ENCODE results near the gene BRSK1. TPM values are rescaled to one million over a fixed set of nuclear protein-coding genes. Genes with fewer than 3 reads are reported as not detected.

BRSK1 gene
- total RNA-seq, result 6.1 and 10.2 TPM in 2 replicates

GRCh38 chr19:55283548-55284377, at the start of gene BRSK1:
BRSK1 (plus strand) TSS chr19:55283997; CDS start chr19:55284443, 446 bp downstream.

GRCh38 chr19:55258828-55259539, 24.8 kb upstream of the BRSK1 start, which contains the start of gene PPP6R1:
PPP6R1 (minus strand) TSS chr19:55259017; CDS start chr19:55247103, 11,914 bp downstream.

DNA sequence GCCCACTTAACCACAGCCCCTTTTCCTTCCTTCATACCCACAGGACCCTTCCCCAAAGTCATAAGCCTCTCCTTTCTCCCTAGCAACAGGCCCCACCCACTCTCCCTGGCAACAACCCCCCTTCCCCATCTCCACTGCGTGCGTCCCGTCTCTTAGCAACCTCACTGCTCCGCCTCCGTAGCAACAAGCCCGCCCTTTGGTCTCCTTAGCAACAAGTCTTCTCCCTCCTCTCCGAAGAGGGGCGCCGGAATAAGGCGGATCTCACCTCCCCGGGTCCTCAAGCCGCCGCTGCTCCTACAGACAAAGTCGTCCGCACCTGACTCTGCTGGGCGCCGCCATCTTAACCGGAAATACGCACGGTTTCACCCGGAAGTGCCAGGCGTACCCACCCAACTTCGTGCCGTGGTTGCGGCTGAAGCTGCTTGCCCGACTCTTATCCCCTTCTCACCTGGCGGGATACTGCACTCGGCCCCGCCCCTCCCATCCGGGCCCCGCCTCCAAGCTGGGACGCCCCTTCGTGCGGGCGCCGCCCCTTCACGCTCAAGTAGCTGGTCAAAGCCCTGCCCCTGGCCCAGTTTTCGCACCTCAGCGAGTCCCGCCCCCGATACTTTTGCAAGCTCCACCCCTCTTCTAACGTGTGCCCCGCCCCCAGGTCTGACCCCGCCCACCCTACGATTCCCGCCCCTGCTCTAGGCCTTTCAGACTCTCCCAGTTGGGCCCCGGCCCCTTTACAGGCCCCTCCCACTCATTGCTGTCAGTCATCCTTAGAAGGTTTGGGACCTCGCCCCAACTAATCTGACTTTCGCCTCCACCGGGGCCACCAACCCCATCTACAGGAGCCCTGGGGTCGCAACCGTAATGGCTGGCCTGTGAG, 3.8 kb upstream of the BRSK1 start, which contains the start of gene HSPBP1:
Gene HSPBP1 (minus strand): TSS at position 341 of the 874 bp plus-strand sequence. CDS start 502 bp downstream, outside the sequence.

DNA sequence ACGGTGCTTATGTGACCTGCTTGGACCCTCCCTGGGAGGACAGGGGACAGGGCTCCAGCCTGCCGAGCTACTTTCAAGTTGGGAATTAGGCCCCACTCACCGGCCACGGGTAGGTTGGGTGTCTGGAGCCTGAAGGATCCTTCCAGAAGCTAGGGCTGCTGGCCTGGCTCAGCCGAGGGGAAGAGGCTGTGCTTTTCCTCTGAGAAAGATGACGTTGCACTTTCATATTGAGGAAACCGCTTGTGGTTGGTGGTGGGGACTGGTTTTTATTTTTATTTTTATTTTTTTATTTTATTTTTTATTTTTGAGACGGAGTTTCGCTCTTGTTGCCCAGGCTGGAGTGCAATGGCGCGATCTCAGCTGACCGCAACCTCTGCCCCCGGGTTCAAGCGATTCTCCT, 41.4 kb downstream of the BRSK1 start, which contains the start of gene TMEM150B:
Gene TMEM150B (minus strand): TSS at position 170 of the 400 bp plus-strand sequence. CDS start 4,305 bp downstream, outside the sequence.

GRCh38 chr19:55339105-55339888, 55.5 kb downstream of the BRSK1 start, which contains the start of gene KMT5C:
KMT5C (plus strand) TSS chr19:55339876; CDS start chr19:55341937, 2,061 bp downstream.

DNA sequence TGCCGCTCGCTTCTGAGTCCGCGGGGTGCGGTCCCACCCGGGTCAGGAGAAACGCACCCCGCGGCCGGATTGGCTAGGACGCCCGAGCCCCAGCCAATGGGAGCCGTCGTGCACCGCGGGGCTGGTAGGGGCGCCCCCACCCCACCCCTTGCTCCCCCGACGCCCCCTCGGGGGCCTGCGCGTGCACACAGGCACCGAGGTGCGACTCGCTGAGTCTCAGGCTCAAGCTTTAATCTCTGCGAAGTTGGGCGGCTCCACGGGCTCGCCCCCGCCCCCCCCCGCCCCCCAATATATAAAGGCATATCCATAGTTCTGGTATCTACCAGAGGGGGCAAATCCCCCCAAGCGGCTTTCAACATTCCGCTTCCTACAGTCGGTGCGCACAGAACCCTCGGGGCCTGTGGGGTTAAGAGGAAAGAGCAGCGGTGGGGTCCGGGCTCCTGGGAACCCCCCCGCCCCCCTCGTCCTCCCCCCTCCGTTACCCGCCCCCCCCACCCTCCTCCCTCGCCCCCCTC, 71.0 kb downstream of the BRSK1 start, which contains the start of gene COX6B2:
Gene COX6B2 (minus strand): TSS at position 22 of the 515 bp plus-strand sequence. CDS start 198 bp downstream, outside the sequence.

Other genes starting within 250 kb of the BRSK1 start
- not detected in 2 replicates for gene GP6, start 245.7 kb upstream of the BRSK1 start, total RNA-seq
- gene RDH13, start 220.8 kb upstream of the BRSK1 start, total RNA-seq, result 9.4 and 10.8 TPM in 2 replicates
- gene EPS8L1, start 208.1 kb upstream of the BRSK1 start, total RNA-seq, result 0.90 and 4.9 TPM in 2 replicates
- 58.6 and 82.5 TPM in 2 replicates for gene PPP1R12C, start 166.4 kb upstream of the BRSK1 start, total RNA-seq
- gene TNNT1, start 134.8 kb upstream of the BRSK1 start, total RNA-seq, result 3.2 TPM in 1 of 2 replicates, not detected in the other
- not detected in 2 replicates for gene TNNI3, start 126.3 kb upstream of the BRSK1 start, total RNA-seq
- gene DNAAF3, start 117.4 kb upstream of the BRSK1 start, total RNA-seq, result 7.3 and 8.8 TPM in 2 replicates
- gene SYT5, start 103.7 kb upstream of the BRSK1 start, total RNA-seq, result 0.54 and 1.1 TPM in 2 replicates
- 4.2 and 5.3 TPM in 2 replicates for gene PTPRH, start 74.5 kb upstream of the BRSK1 start, total RNA-seq
- gene TMEM86B, start 55.2 kb upstream of the BRSK1 start, total RNA-seq, result 0.18 and 2.3 TPM in 2 replicates
- gene PPP6R1, start 25.0 kb upstream of the BRSK1 start, total RNA-seq, result 29.1 and 42.4 TPM in 2 replicates
- 21.9 and 33.4 TPM in 2 replicates for gene HSPBP1, start 3.9 kb upstream of the BRSK1 start, total RNA-seq
- gene TMEM150B, start 41.3 kb downstream of the BRSK1 start, total RNA-seq, result not detected in 2 replicates
- gene KMT5C, start 55.9 kb downstream of the BRSK1 start, total RNA-seq, result 2.2 and 12.2 TPM in 2 replicates
- gene COX6B2, start 70.7 kb downstream of the BRSK1 start, total RNA-seq, result not detected in 2 replicates
- not detected in 2 replicates for gene GARIN5B, start 79.3 kb downstream of the BRSK1 start, total RNA-seq
- gene IL11, start 86.5 kb downstream of the BRSK1 start, total RNA-seq, result 1.6 and 2.9 TPM in 2 replicates
- gene TMEM190, start 92.8 kb downstream of the BRSK1 start, total RNA-seq, result not detected in 2 replicates
- not detected in 2 replicates for gene TMEM238, start 100.3 kb downstream of the BRSK1 start, total RNA-seq
- 461 and 521 TPM in 2 replicates for gene RPL28, start 101.9 kb downstream of the BRSK1 start, total RNA-seq
- gene UBE2S, start 123.8 kb downstream of the BRSK1 start, total RNA-seq, result 40.5 and 48.0 TPM in 2 replicates
- not detected in 2 replicates for gene SHISA7, start 159.3 kb downstream of the BRSK1 start, total RNA-seq
- 94.4 and 116 TPM in 2 replicates for gene ISOC2, start 177.6 kb downstream of the BRSK1 start, total RNA-seq
- gene C19orf85, start 180.8 kb downstream of the BRSK1 start, total RNA-seq, result not detected in 2 replicates
- 2.4 and 12.8 TPM in 2 replicates for gene ZNF628, start 192.6 kb downstream of the BRSK1 start, total RNA-seq
- gene NAT14, start 201.2 kb downstream of the BRSK1 start, total RNA-seq, result 10.7 and 13.0 TPM in 2 replicates
- gene SSC5D, start 204.4 kb downstream of the BRSK1 start, total RNA-seq, result 7.0 and 7.9 TPM in 2 replicates

Data from cardiac atrium fibroblast (primary cell).